ENCODE results near the gene WDR6. TPM values are rescaled to one million over a fixed set of nuclear protein-coding genes. Genes with fewer than 3 reads are reported as not detected.

The WDR6 gene
- total RNA-seq, 2 donors from 2014 or later: 128 to 223 TPM

DNA sequence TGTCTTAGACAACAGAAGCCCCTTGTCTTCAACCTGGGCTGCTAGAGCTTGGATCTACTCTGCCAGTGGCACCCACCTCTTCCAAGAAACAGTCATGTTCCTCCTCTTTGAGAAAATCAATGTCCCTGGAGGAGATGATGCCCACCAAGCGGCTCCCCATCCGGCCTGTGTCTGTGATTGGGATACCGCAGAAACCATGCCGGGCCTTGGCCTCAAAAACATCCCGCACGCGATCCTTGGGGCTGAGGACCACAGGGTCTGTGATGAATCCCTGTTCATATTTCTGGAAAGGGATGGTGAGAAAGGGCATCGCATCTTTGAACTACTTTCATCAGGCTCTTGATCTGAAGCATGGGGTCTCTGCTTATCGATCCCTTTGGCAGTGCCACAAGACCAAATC lies 20.4 kb downstream of the WDR6 start:
- Histone ChIP-seq H3K4me1 (replicated peaks) (peaks cover 6% of the 10 kb centered on the region), H3K36me3 (peaks cover 7 to 19% of the 10 kb centered on the region in 2 donors), H3K9me3 (no peaks in the 10 kb centered on the region), H3K4me3 (no peak overlapping the region), H3K27me3 (replicated peaks; ENCODE audit: insufficient read depth) (no peaks in the 10 kb centered on the region), H3K27ac (no peak overlapping the region)
- DNase-seq (ENCODE audit: low spot score): no peak
- 96% methylated on average over 9 of the region's 9 CpGs for WGBS
- intact Hi-C loops (cut with DNase I): no loop called here
- TF ChIP-seq POLR2A (IDR thresholded peaks at IDR 0.05): no peak
- no peak for TF ChIP-seq POLR2AphosphoS5 (IDR thresholded peaks at IDR 0.05)
- no peak for TF ChIP-seq CTCF (IDR thresholded peaks at IDR 0.05)

GRCh38 chr3:49028298-49028672 lies 21.1 kb downstream of the WDR6 start:
- Histone ChIP-seq H3K9me3 (no peaks in the 10 kb centered on the region), H3K36me3 (peaks cover 7 to 25% of the 10 kb centered on the region in 2 donors), H3K4me3 (peak overlapping the region; percentile 34 to 56), H3K27ac (peak overlapping the region; percentile 87 to 90), H3K27me3 (replicated peaks; ENCODE audit: insufficient read depth) (no peaks in the 10 kb centered on the region), H3K4me1 (replicated peaks) (peaks cover 6% of the 10 kb centered on the region)
- WGBS: 78% methylated on average over 4 of the region's 4 CpGs
- DNase-seq (ENCODE audit: low spot score): no peak
- intact Hi-C loops (cut with DNase I): no loop called here
- TF ChIP-seq POLR2AphosphoS5 (IDR thresholded peaks at IDR 0.05) (no peak), POLR2A (IDR thresholded peaks at IDR 0.05) (no peak), CTCF (IDR thresholded peaks at IDR 0.05) (no peak)

- 2% methylated on average over 54 of the region's 55 CpGs for WGBS
- peak; percentile 91 for DNase-seq (ENCODE audit: low spot score)
- intact Hi-C loops (cut with DNase I): no loop called here
Measured at GRCh38 chr3:49028673-49029562, 21.7 kb downstream of the WDR6 start, which contains the start of gene IMPDH2. TSS of gene IMPDH2 (minus strand) at chr3:49029398. CDS start at chr3:49029350, 48 bp downstream.

GRCh38 chr3:49029563-49029884 lies 22.3 kb downstream of the WDR6 start:
- Histone ChIP-seq H3K27ac (peak overlapping the region; percentile 87 to 90), H3K4me3 (peak overlapping the region; percentile 34 to 56), H3K27me3 (replicated peaks; ENCODE audit: insufficient read depth) (no peaks in the 10 kb centered on the region), H3K4me1 (replicated peaks) (peaks cover 6% of the 10 kb centered on the region), H3K36me3 (peaks cover 3 to 22% of the 10 kb centered on the region in 2 donors), H3K9me3 (no peaks in the 10 kb centered on the region)
- WGBS: 3% methylated on average over 7 of the region's 7 CpGs
- TF ChIP-seq CTCF (IDR thresholded peaks at IDR 0.05): no peak
- intact Hi-C loops (cut with DNase I): no loop called here
- DNase-seq (ENCODE audit: low spot score): no peak

More at GRCh38 chr3:49028673-49029562, 21.7 kb downstream of the WDR6 start, which contains the start of gene IMPDH2:
- H3K27ac ChIP-seq: peak within 1 kb of the TSS; percentile 87 to 90
- H3K27me3 ChIP-seq (replicated peaks; ENCODE audit: insufficient read depth): no peaks in the 10 kb centered on the region
- H3K4me1 ChIP-seq (replicated peaks): peaks cover 6% of the 10 kb centered on the region
- peak in 2 of 4 experiments; percentile 39 to 41 for TF ChIP-seq CTCF (IDR thresholded peaks at IDR 0.05)
- peak; percentile 92 for TF ChIP-seq POLR2A (IDR thresholded peaks at IDR 0.05)
- peak; percentile 99 for TF ChIP-seq POLR2AphosphoS5 (IDR thresholded peaks at IDR 0.05)
- peak within 1 kb of the TSS; percentile 34 to 56 for H3K4me3 ChIP-seq
- no peaks in the 10 kb centered on the region for H3K9me3 ChIP-seq
- H3K36me3 ChIP-seq: peaks cover 5 to 25% of the 10 kb centered on the region in 2 donors

DNA sequence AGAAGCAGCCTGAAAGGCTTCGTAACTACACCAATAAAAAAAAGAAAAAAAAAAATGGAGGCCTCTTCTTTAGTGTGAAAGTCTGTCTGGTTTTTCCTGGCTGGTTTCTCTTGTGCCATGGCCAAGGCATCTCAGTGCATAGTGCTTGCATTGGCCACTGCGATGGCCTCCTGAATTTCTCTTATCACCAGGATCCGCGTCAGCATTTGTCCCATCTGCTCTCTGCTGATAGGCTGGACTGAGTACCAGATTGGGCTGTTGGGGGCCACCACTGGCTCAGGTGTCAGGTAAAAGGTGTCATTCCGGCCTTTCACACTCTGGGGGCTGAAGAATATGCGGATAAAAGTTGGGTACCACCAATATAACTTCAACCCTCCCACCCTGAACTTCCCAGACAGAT lies 23.1 kb downstream of the WDR6 start:
- H3K9me3 ChIP-seq: no peaks in the 10 kb centered on the region
- peaks cover under 1 to 17% of the 10 kb centered on the region in 2 donors for H3K36me3 ChIP-seq
- H3K4me3 ChIP-seq: no peak overlapping the region
- no peaks in the 10 kb centered on the region for H3K27me3 ChIP-seq (replicated peaks; ENCODE audit: insufficient read depth)
- H3K4me1 ChIP-seq (replicated peaks): peaks cover 6% of the 10 kb centered on the region
- WGBS: 92% methylated on average over 6 of the region's 6 CpGs
- DNase-seq (ENCODE audit: low spot score): no peak
- no peak overlapping the region for H3K27ac ChIP-seq
- intact Hi-C loops (cut with DNase I): no loop called here
- TF ChIP-seq POLR2A (IDR thresholded peaks at IDR 0.05) (no peak), POLR2AphosphoS5 (IDR thresholded peaks at IDR 0.05) (no peak), CTCF (IDR thresholded peaks at IDR 0.05) (no peak)

Measured in prostate gland (tissue), 2 donors.